Chondrocyte (in vitro differentiated cells): ENCODE data around the gene FAM174A. TPM values are rescaled to one million over a fixed set of nuclear protein-coding genes. Genes with fewer than 3 reads are reported as not detected.

Experiments
- DNase-seq: peaks from one replicate; pipeline ENCODE4 v3.0.0; 2021; ENCODE audit warnings: mixed read lengths, low spot score
- H3K27ac Mint-ChIP-seq: one replicate; pipeline ENCODE4 v1.8.0; 2021; ENCODE audit warnings: mild to moderate bottlenecking, moderate library complexity, mixed read lengths; ENCODE audit not compliant: unreplicated experiment
- H3K27me3 Mint-ChIP-seq: 2 replicates; pipeline ENCODE4 v1.8.0; 2021; ENCODE audit warnings: low read depth, mixed read lengths
- H3K36me3 Mint-ChIP-seq: 2 replicates; pipeline ENCODE4 v1.8.0; 2021; ENCODE audit warnings: low read depth, mixed read lengths
- H3K4me1 Mint-ChIP-seq: 2 replicates; pipeline ENCODE4 v1.8.0; 2021; ENCODE audit warnings: low read depth, mild to moderate bottlenecking, mixed read lengths
- H3K4me3 Mint-ChIP-seq: one replicate; pipeline ENCODE4 v1.8.0; 2021; ENCODE audit warnings: mild to moderate bottlenecking, moderate library complexity, mixed read lengths; ENCODE audit not compliant: unreplicated experiment
- H3K9me3 Mint-ChIP-seq: 2 replicates; pipeline ENCODE4 v1.8.0; 2021; ENCODE audit warnings: low read depth, mixed read lengths
- total RNA-seq: library from RNA; stranded (reverse); gene quantifications from 3 replicates; pipeline ENCODE4 v1.2.1, GENCODE V29; 2021
- TF ChIP-seq, protein P1 (sequence below): fragments of 200-600 bp; sonication (generic); IDR thresholded peaks from 2 replicates; pipeline ENCODE4 v1.5.0; 2021; ENCODE audit warnings: antibody characterized with exemption, mild to moderate bottlenecking, moderate library complexity

FAM174A gene
- total RNA-seq, 1 donor from 2014 or later: 20.2 TPM

- TF ChIP-seq, protein P1, sequence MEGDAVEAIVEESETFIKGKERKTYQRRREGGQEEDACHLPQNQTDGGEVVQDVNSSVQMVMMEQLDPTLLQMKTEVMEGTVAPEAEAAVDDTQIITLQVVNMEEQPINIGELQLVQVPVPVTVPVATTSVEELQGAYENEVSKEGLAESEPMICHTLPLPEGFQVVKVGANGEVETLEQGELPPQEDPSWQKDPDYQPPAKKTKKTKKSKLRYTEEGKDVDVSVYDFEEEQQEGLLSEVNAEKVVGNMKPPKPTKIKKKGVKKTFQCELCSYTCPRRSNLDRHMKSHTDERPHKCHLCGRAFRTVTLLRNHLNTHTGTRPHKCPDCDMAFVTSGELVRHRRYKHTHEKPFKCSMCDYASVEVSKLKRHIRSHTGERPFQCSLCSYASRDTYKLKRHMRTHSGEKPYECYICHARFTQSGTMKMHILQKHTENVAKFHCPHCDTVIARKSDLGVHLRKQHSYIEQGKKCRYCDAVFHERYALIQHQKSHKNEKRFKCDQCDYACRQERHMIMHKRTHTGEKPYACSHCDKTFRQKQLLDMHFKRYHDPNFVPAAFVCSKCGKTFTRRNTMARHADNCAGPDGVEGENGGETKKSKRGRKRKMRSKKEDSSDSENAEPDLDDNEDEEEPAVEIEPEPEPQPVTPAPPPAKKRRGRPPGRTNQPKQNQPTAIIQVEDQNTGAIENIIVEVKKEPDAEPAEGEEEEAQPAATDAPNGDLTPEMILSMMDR: no peak
- Mint-ChIP-seq H3K4me1 (no peaks in the 10 kb centered on the region), H3K36me3 (peaks cover 11% of the 10 kb centered on the region), H3K9me3 (no peaks in the 10 kb centered on the region), H3K27me3 (no peaks in the 10 kb centered on the region), H3K4me3 (no peak overlapping the region), H3K27ac (no peak overlapping the region)
- no peak for DNase-seq
Observed at GRCh38 chr5:100584889-100585288, 49.7 kb downstream of the FAM174A start.

DNA sequence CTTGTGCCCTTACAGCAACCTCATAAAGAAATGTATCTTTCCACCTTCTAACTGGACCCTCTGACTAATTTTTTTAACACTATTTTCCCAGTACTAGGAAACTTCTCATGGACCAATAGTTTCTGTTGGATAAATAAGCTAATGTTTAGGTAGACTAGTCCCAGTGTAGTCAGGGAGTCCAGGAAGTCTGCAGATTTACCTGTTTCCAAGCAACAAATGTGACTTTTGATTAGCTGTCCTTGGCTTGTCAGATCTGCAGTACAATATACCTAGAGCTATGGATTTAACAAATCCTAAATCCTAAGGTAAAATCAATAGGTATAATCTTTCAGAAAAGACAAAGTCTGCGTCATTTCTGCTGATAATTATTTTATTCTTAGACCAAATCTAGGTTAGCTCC, 55.7 kb downstream of the FAM174A start:
- Mint-ChIP-seq H3K27ac (no peak overlapping the region), H3K4me3 (no peak overlapping the region), H3K27me3 (no peaks in the 10 kb centered on the region), H3K9me3 (no peaks in the 10 kb centered on the region), H3K4me1 (peaks cover 18% of the 10 kb centered on the region), H3K36me3 (peaks cover 2% of the 10 kb centered on the region)
- no peak for DNase-seq
- TF ChIP-seq, protein P1: no peak

- Mint-ChIP-seq H3K36me3 (no peaks in the 10 kb centered on the region), H3K4me1 (peaks cover 30% of the 10 kb centered on the region), H3K4me3 (peak overlapping the region; percentile 42), H3K27ac (peak overlapping the region; percentile 90), H3K9me3 (no peaks in the 10 kb centered on the region), H3K27me3 (peaks cover under 1% of the 10 kb centered on the region)
- no peak for DNase-seq
- TF ChIP-seq, protein P1: no peak
Observed at GRCh38 chr5:100595152-100595811, 60.1 kb downstream of the FAM174A start.

- Mint-ChIP-seq H3K36me3 (peaks cover 2% of the 10 kb centered on the region), H3K9me3 (no peaks in the 10 kb centered on the region), H3K27ac (peak overlapping the region; percentile 90), H3K4me3 (peak overlapping the region; percentile 42), H3K27me3 (peaks cover 1% of the 10 kb centered on the region), H3K4me1 (peaks cover 32% of the 10 kb centered on the region)
- TF ChIP-seq, protein P1: no peak
- DNase-seq: no peak
Observed at GRCh38 chr5:100595812-100596173, 60.6 kb downstream of the FAM174A start.

GRCh38 chr5:100598446-100598845, 63.3 kb downstream of the FAM174A start:
- no peak for DNase-seq
- H3K9me3 Mint-ChIP-seq: no peaks in the 10 kb centered on the region
- TF ChIP-seq, protein P1: no peak
- peaks cover 1% of the 10 kb centered on the region for H3K27me3 Mint-ChIP-seq
- no peak overlapping the region for H3K4me3 Mint-ChIP-seq
- H3K27ac Mint-ChIP-seq: no peak overlapping the region
- H3K4me1 Mint-ChIP-seq: peaks cover 32% of the 10 kb centered on the region
- peaks cover 2% of the 10 kb centered on the region for H3K36me3 Mint-ChIP-seq
